Liver (tissue), 9 donors: ENCODE data around the gene LRRC15. TPM values are rescaled to one million over a fixed set of nuclear protein-coding genes. Genes with fewer than 3 reads are reported as not detected.

ENCODE experiments used
- DNase-seq: peaks from one replicate; pipeline ENCODE4 v3.0.0-alpha.2; 2017; ENCODE audit warnings: low spot score
- H3K27ac ChIP-seq, 2 donors: one replicate each; pipeline ENCODE4 v1.7.0; 2013; ENCODE audit warnings: inconsistent platforms in 2 of 2, low read length in 2 of 2, control low read depth in 1 of 2, low read depth in 1 of 2, mild to moderate bottlenecking in 1 of 2
- H3K27me3 ChIP-seq, 4 donors: one replicate each; pipeline versions ENCODE4 v1.6.1 to v1.7.0; 2013; ENCODE audit warnings: low read length in 3 of 4, inconsistent platforms in 1 of 4, mild to moderate bottlenecking in 1 of 4, moderate library complexity in 1 of 4; ENCODE audit not compliant: control insufficient read depth in 4 of 4, insufficient read depth in 4 of 4
- H3K36me3 ChIP-seq, 4 donors: one replicate each; pipeline versions ENCODE4 v1.6.1 to v1.7.0; 2013; ENCODE audit warnings: low read length in 3 of 4, mild to moderate bottlenecking in 3 of 4, low read depth in 1 of 4, moderate library complexity in 1 of 4; ENCODE audit not compliant: control insufficient read depth in 4 of 4, insufficient read depth in 3 of 4
- H3K4me1 ChIP-seq, 4 donors: one replicate each; pipeline versions ENCODE4 v1.6.1 to v1.7.0; 2013; ENCODE audit warnings: low read length in 3 of 4, mild to moderate bottlenecking in 3 of 4, moderate library complexity in 1 of 4; ENCODE audit not compliant: control insufficient read depth in 4 of 4, insufficient read depth in 4 of 4
- H3K4me3 ChIP-seq, 3 donors: one replicate each; pipeline versions ENCODE4 v1.6.1 to v1.7.0; 2013; ENCODE audit warnings: low read length in 3 of 3, control low read depth in 1 of 3, low read depth in 1 of 3, mild to moderate bottlenecking in 1 of 3
- H3K9ac ChIP-seq, 2 donors: one replicate each; pipeline ENCODE4 v1.7.0; 2013; ENCODE audit warnings: low read length in 2 of 2, mild to moderate bottlenecking in 2 of 2, moderate library complexity in 2 of 2, control low read depth in 1 of 2, low read depth in 1 of 2
- H3K9me3 ChIP-seq, 4 donors: one replicate each; pipeline versions ENCODE4 v1.6.1 to v1.7.0; 2013; ENCODE audit warnings: low read length in 3 of 4; ENCODE audit not compliant: control insufficient read depth in 4 of 4
- ATF3 ChIP-seq: IDR thresholded peaks from 2 replicates; pipeline ENCODE4 v1.6.1; 2016; ENCODE audit warnings: antibody characterized with exemption
- FOXA1 ChIP-seq: IDR thresholded peaks from 2 replicates; pipeline ENCODE4 v1.6.1; 2016; ENCODE audit warnings: antibody characterized with exemption
- FOXA2 ChIP-seq: IDR thresholded peaks from 2 replicates; pipeline ENCODE4 v1.6.1; 2016; ENCODE audit warnings: antibody characterized with exemption
- GABPA ChIP-seq, 2 donors: IDR thresholded peaks in 1 of 2; conservative IDR thresholded peaks in 1 of 2; 2 replicates each; pipeline ENCODE4 v1.6.1; 2016; ENCODE audit warnings: antibody characterized with exemption in 2 of 2, mild to moderate bottlenecking in 1 of 2, moderate library complexity in 1 of 2
- HNF4A ChIP-seq, 2 donors: conservative IDR thresholded peaks; 2 replicates each; pipeline ENCODE4 v1.6.1; 2016; ENCODE audit warnings: antibody characterized with exemption in 2 of 2, mild to moderate bottlenecking in 2 of 2
- HNF4G ChIP-seq: IDR thresholded peaks from 2 replicates; pipeline ENCODE4 v1.6.1; 2016; ENCODE audit warnings: antibody characterized with exemption
- JUND ChIP-seq, 2 donors: IDR thresholded peaks; 2 replicates each; pipeline ENCODE4 v1.6.1; 2016; ENCODE audit warnings: antibody characterized with exemption in 2 of 2
- NR2F2 ChIP-seq: IDR thresholded peaks from 2 replicates; pipeline ENCODE4 v1.6.1; 2016; ENCODE audit warnings: antibody characterized with exemption
- REST ChIP-seq: IDR thresholded peaks from 2 replicates; pipeline ENCODE4 v1.6.1; 2016; ENCODE audit warnings: antibody characterized with exemption, mild to moderate bottlenecking
- RXRA ChIP-seq, 2 donors: IDR thresholded peaks; 2 replicates each; pipeline ENCODE4 v1.6.1; 2017 to 2018; ENCODE audit warnings: antibody characterized with exemption in 2 of 2, mild to moderate bottlenecking in 1 of 2
- SP1 ChIP-seq: IDR thresholded peaks from 2 replicates; pipeline ENCODE4 v1.6.1; 2018; ENCODE audit warnings: antibody characterized with exemption, mild to moderate bottlenecking
- TAF1 ChIP-seq: conservative IDR thresholded peaks from 2 replicates; pipeline ENCODE4 v1.6.1; 2016; ENCODE audit warnings: antibody characterized with exemption, mild to moderate bottlenecking
- ZBTB33 ChIP-seq: IDR thresholded peaks from 2 replicates; pipeline ENCODE4 v1.6.1; 2016; ENCODE audit warnings: antibody characterized with exemption
- WGBS: extraction: QIAGEN DNeasy Blood & Tissue Kit; methylation state at CpG from one replicate; pipeline ENCODE4 v1.1.7; 2013; 5-methylcytosine and 5-hydroxymethylcytosine counted together
- polyA plus RNA-seq, 2 donors: library from polyadenylated mRNA; stranded (reverse) in 1 of 2; unstranded in 1 of 2; fragments of 200-250 nt in 1 of 2; fragments of >200 nt in 1 of 2; fragmentation: Nextera tagmentation in 1 of 2; extraction: Ambion mirVana in 1 of 2; gene quantifications; one replicate each; pipeline versions ENCODE4 v1.2.1 to v1.2.3, GENCODE V29; 2013 to 2015
- total RNA-seq, 2 donors: library from RNA; depleted of rRNA; stranded (reverse); fragments of >200 nt; gene quantifications; one replicate each; pipeline ENCODE4 v1.2.3, GENCODE V29; 2014
- donor health status: healthy.
- donor health status: healthy.
- donor health status: healthy.
- donor health status: healthy.
- donor health status: healthy.

LRRC15 gene
- total and polyA plus RNA-seq, 4 donors, result 0.03 to 0.08 (median 0.05) TPM; not detected in 1

- Histone ChIP-seq H3K27me3 (no peaks in the 10 kb centered on the region), H3K27ac (peak overlapping the region; percentile 86 to 91)
Observed at GRCh38 chr3:194332858-194333211, 36.7 kb downstream of the LRRC15 start.

GRCh38 chr3:194330579-194330978, 39.0 kb downstream of the LRRC15 start:
- Histone ChIP-seq H3K4me1 (peaks cover 11 to 41% (median 38%) of the 10 kb centered on the region in 4 donors), H3K27me3 (no peaks in the 10 kb centered on the region), H3K9me3 (no peaks in the 10 kb centered on the region), H3K9ac (no peak overlapping the region), H3K4me3 (no peak overlapping the region), H3K27ac (peak overlapping the region; percentile 1 to 62), H3K36me3 (no peaks in the 10 kb centered on the region)
- 50% methylated on average over 4 of the region's 4 CpGs for WGBS
- DNase-seq, result no peak
- TF ChIP-seq HNF4A (conservative IDR thresholded peaks at IDR 0.05) (peak; percentile 25 to 39), SP1 (peak; percentile 42), RXRA (IDR thresholded peaks at IDR 0.05) (peak; percentile 53 to 68), FOXA2 (no peak)

More at GRCh38 chr3:194332858-194333211, 36.7 kb downstream of the LRRC15 start:
- no peaks in the 10 kb centered on the region for H3K9me3 ChIP-seq
- peak overlapping the region in 1 of 3 donors; percentile 26 for H3K4me3 ChIP-seq
- TF ChIP-seq ATF3 (no peak), RXRA (IDR thresholded peaks at IDR 0.05) (peak in 1 of 2 donors; percentile 35), REST (no peak), ZBTB33 (no peak), HNF4A (conservative IDR thresholded peaks at IDR 0.05) (peak; percentile 68 to 71), JUND (IDR thresholded peaks at IDR 0.05) (no peak), GABPA (IDR thresholded peaks at IDR 0.05 in 1 of 2, conservative IDR thresholded peaks at IDR 0.05 in 1 of 2) (no peak), FOXA2 (no peak), NR2F2 (peak; percentile 44), SP1 (peak; percentile 56)
- H3K36me3 ChIP-seq, result no peaks in the 10 kb centered on the region
- 42% methylated on average over 7 of the region's 7 CpGs for WGBS
- no peak for DNase-seq
- H3K9ac ChIP-seq, result no peak overlapping the region
- H3K4me1 ChIP-seq, result peaks cover 11 to 41% (median 38%) of the 10 kb centered on the region in 4 donors

- H3K4me3 ChIP-seq, result no peak overlapping the region
- H3K27me3 ChIP-seq, result no peaks in the 10 kb centered on the region
- H3K4me1 ChIP-seq, result peaks cover 11 to 41% (median 38%) of the 10 kb centered on the region in 4 donors
- 89% methylated on average over 10 of the region's 10 CpGs for WGBS
- H3K36me3 ChIP-seq, result no peaks in the 10 kb centered on the region
- DNase-seq, result no peak
- H3K9ac ChIP-seq, result no peak overlapping the region
- H3K27ac ChIP-seq, result no peak overlapping the region
- H3K9me3 ChIP-seq, result no peaks in the 10 kb centered on the region
- TF ChIP-seq GABPA (IDR thresholded peaks at IDR 0.05 in 1 of 2, conservative IDR thresholded peaks at IDR 0.05 in 1 of 2) (no peak), FOXA1 (no peak), REST (no peak), TAF1 (no peak), HNF4A (conservative IDR thresholded peaks at IDR 0.05) (no peak), ATF3 (no peak), ZBTB33 (no peak), HNF4G (no peak)
Observed at GRCh38 chr3:194330160-194330559, 39.4 kb downstream of the LRRC15 start.
